Hepatocyte (in vitro differentiated cells): ENCODE results near the gene ZNF219. TPM values are rescaled to one million over a fixed set of nuclear protein-coding genes. Genes with fewer than 3 reads are reported as not detected.

Experiments used
- DNase-seq: peaks from one replicate; pipeline ENCODE4 v3.0.0-alpha.2; 2016; ENCODE audit warnings: low spot score
- H2AFZ ChIP-seq: fragments of 200-600 bp; sonication (generic); 2 replicates; pipeline ENCODE4 v1.6.0; 2016; ENCODE audit warnings: antibody characterized with exemption, mild to moderate bottlenecking
- H3K27ac ChIP-seq: fragments of 200-600 bp; sonication (generic); 2 replicates; pipeline ENCODE4 v1.5.1; 2016; ENCODE audit warnings: mild to moderate bottlenecking
- H3K27me3 ChIP-seq: fragments of 200-600 bp; sonication (generic); 2 replicates; pipeline ENCODE4 v1.6.1; 2016
- H3K36me3 ChIP-seq: fragments of 200-600 bp; sonication (generic); replicated peaks from 2 replicates; pipeline ENCODE4 v1.5.1; 2016; ENCODE audit warnings: low read depth; ENCODE audit not compliant: insufficient read depth
- H3K4me1 ChIP-seq: fragments of 200-600 bp; sonication (generic); 2 replicates; pipeline ENCODE4 v1.5.1; 2016; ENCODE audit warnings: mild to moderate bottlenecking, moderate library complexity; ENCODE audit not compliant: insufficient read depth
- H3K4me2 ChIP-seq: fragments of 200-600 bp; sonication (generic); 2 replicates; pipeline ENCODE4 v1.6.0; 2016
- H3K4me3 ChIP-seq: fragments of 200-600 bp; sonication (generic); 2 replicates; pipeline ENCODE4 v1.5.1; 2016; ENCODE audit warnings: mild to moderate bottlenecking
- H3K79me2 ChIP-seq: fragments of 200-600 bp; sonication (generic); 2 replicates; pipeline ENCODE4 v1.6.0; 2017; ENCODE audit warnings: mild to moderate bottlenecking
- H3K9me2 ChIP-seq: fragments of 200-600 bp; sonication (generic); replicated peaks from 2 replicates; pipeline ENCODE4 v1.6.0; 2017; ENCODE audit warnings: mild to moderate bottlenecking; ENCODE audit not compliant: insufficient read depth
- H3K9me3 ChIP-seq: fragments of 200-600 bp; sonication (generic); 2 replicates; pipeline ENCODE4 v1.5.1; 2016; ENCODE audit warnings: low read depth, mild to moderate bottlenecking
- H4K20me1 ChIP-seq: fragments of 200-600 bp; sonication (generic); 2 replicates; pipeline ENCODE4 v1.6.0; 2016; ENCODE audit warnings: mild to moderate bottlenecking; ENCODE audit not compliant: insufficient read depth, poor library complexity, severe bottlenecking
- CTCF ChIP-seq: fragments of 200-600 bp; sonication (generic); IDR thresholded peaks from 2 replicates; pipeline ENCODE4 v1.5.1; 2016; ENCODE audit warnings: antibody characterized with exemption, mild to moderate bottlenecking; ENCODE audit not compliant: poor library complexity
- EZH2 ChIP-seq: fragments of 200-600 bp; sonication (generic); IDR thresholded peaks from 2 replicates; pipeline ENCODE4 v1.6.1; 2016; ENCODE audit warnings: antibody characterized with exemption, mild to moderate bottlenecking, borderline replicate concordance
- EZH2phosphoT487 ChIP-seq: fragments of 200-600 bp; sonication (generic); IDR thresholded peaks from one replicate; pipeline ENCODE4 v1.6.1; 2018; ENCODE audit warnings: antibody characterized with exemption, mild to moderate bottlenecking, low read depth, moderate library complexity; ENCODE audit not compliant: unreplicated experiment, severe bottlenecking
- WGBS: methylation state at CpG from one replicate; pipeline ENCODE4 v1.1.6; 2016; ENCODE audit warnings: low lambda C conversion rate; ENCODE audit errors: missing lambda C conversion rate; 5-methylcytosine and 5-hydroxymethylcytosine counted together
- polyA plus RNA-seq: library from polyadenylated mRNA; unstranded; fragments of >200 nt; fragmentation: Nextera tagmentation; extraction: Ambion mirVana; gene quantifications from 2 replicates; pipeline ENCODE4 v1.2.1, GENCODE V29; 2016
- total RNA-seq: library from RNA; depleted of rRNA; stranded (reverse); fragments of >200 nt; gene quantifications from 2 replicates; pipeline ENCODE4 v1.2.3, GENCODE V29; 2014

Gene ZNF219
- total and polyA plus RNA-seq, 2 experiments from 2014 or later: 25.1 to 29.5 TPM

GRCh38 chr14:21061347-21061668 lies 37.1 kb downstream of the ZNF219 start:
- WGBS: 75% methylated on average over 3 of the region's 3 CpGs
- Histone ChIP-seq H2AFZ (no peak overlapping the region), H3K27me3 (no peaks in the 10 kb centered on the region)

GRCh38 chr14:21060614-21061346 lies 37.7 kb downstream of the ZNF219 start:
- Histone ChIP-seq H3K27ac (peak overlapping the region; percentile 71), H3K9me3 (no peaks in the 10 kb centered on the region), H3K79me2 (no peaks in the 10 kb centered on the region), H4K20me1 (no peaks in the 10 kb centered on the region), H3K36me3 (no peaks in the 10 kb centered on the region), H3K27me3 (no peaks in the 10 kb centered on the region), H3K9me2 (no peaks in the 10 kb centered on the region), H3K4me2 (peak overlapping the region; percentile 51), H3K4me1 (peaks cover 23% of the 10 kb centered on the region), H2AFZ (no peak overlapping the region), H3K4me3 (no peak overlapping the region)
- no peak for DNase-seq
- 61% methylated on average over 13 of the region's 13 CpGs for WGBS
- no peak for TF ChIP-seq CTCF
- TF ChIP-seq EZH2phosphoT487: no peak
- no peak for TF ChIP-seq EZH2

More at GRCh38 chr14:21061347-21061668, 37.1 kb downstream of the ZNF219 start:
- Histone ChIP-seq H3K9me2 (no peaks in the 10 kb centered on the region), H4K20me1 (no peaks in the 10 kb centered on the region), H3K27ac (peak overlapping the region; percentile 71), H3K4me2 (peak overlapping the region; percentile 51), H3K4me1 (peaks cover 17% of the 10 kb centered on the region), H3K9me3 (no peaks in the 10 kb centered on the region), H3K79me2 (no peaks in the 10 kb centered on the region), H3K4me3 (no peak overlapping the region), H3K36me3 (no peaks in the 10 kb centered on the region)
- no peak for TF ChIP-seq EZH2phosphoT487
- TF ChIP-seq CTCF: no peak
- no peak for TF ChIP-seq EZH2
- no peak for DNase-seq

GRCh38 chr14:21059842-21060613 lies 38.4 kb downstream of the ZNF219 start:
- no peaks in the 10 kb centered on the region for H3K36me3 ChIP-seq
- peak overlapping the region; percentile 71 for H3K27ac ChIP-seq
- no peaks in the 10 kb centered on the region for H3K27me3 ChIP-seq
- no peak for TF ChIP-seq EZH2
- no peak for TF ChIP-seq CTCF
- TF ChIP-seq EZH2phosphoT487: no peak
- H3K4me2 ChIP-seq: peak overlapping the region; percentile 51
- no peaks in the 10 kb centered on the region for H3K79me2 ChIP-seq
- H3K9me3 ChIP-seq: no peaks in the 10 kb centered on the region
- H3K9me2 ChIP-seq: no peaks in the 10 kb centered on the region
- H4K20me1 ChIP-seq: no peaks in the 10 kb centered on the region
- H3K4me3 ChIP-seq: no peak overlapping the region
- no peak for DNase-seq
- H2AFZ ChIP-seq: no peak overlapping the region
- peaks cover 23% of the 10 kb centered on the region for H3K4me1 ChIP-seq
- 87% methylated on average over 8 of the region's 8 CpGs for WGBS
